GM03348 (cell line): ENCODE measurements around the gene TLL2.

Experiments used
- DNase-seq: peaks from one replicate; pipeline ENCODE4 v3.0.0; 2012; ENCODE audit warnings: low spot score

The TLL2 gene

DNA sequence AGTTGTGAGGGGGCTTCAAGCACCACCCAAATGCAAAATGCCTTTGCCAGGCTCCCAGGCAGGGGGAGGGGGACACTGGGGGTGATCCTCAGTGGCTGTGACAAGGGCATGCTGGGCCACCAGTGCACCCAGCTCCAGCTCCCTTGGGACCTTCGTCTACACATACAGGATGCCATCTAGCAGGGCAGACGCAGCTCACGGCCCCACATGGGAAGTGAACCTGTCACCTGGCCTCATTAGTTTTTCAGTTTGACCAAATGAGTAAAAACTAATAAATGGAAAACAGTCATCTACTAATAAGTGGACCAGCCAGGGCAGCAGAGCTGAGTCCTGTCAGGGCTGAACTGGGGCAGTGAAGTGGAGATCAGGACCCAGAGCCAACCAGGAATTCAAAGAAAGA lies 50.2 kb downstream of the TLL2 start:
- DNase-seq: no peak

DNA sequence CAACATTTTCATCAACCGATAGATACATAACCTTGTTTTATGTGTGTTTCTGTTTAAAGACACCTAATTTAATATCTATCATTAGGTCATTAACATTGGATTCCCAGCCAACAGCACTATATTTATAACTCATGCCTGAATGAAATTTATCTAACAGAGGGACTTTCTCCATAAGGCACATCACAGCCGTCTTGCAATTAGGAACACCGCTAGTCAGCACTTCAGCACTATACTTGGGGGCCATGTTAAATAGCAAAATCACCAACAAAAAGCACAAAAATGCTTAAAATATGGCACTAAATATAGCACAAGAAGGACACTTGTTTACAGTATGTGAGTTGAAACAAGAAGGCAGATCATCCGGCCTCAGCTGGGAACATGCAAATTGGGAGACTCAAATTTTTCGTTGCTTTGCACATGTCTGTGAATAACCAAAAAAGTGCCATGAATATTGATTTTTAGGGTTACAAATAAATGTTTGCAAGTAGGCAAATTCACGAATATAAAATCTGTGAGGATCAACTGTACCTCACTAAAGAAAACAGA lies 51.0 kb downstream of the TLL2 start:
- no peak for DNase-seq

DNA sequence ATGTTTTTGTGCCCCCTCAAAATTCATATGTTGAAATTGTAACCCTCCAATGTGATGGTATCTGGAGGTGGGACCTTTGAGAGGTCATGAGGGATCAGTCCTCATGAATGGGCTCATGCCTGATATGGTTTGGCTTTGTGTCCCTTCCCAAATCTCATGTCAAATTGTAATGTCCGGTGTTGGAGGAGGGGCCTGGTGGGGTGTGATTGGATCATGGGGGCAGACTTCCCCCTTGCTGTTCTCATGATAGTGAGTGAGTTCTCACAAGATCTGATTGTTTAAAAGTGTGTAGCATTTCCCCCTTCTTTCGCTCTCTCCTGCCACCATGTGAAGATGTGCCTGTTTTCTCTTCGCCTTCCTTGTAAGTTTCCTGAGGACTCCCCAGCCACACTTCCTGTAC lies 53.4 kb downstream of the TLL2 start:
- no peak for DNase-seq

DNA sequence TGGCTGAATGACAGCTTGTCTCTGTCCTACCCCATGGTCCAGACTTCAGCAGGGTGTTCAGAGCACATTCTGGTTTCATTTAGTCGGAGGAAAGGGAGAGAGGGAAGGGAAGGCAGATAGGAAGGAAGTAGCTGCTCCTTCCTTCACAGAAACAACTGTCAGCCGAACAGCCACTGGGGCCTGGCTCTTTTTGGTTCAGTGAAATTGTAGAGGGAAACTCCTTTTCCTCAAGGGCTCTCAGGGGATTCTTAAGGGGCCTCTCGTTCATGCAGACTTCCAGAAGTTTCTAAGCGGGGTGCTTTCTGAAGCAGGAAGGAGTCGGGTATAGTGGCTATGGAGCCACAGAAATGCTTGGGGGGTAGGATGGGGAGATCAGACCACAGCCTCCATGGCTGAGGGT lies 56.4 kb downstream of the TLL2 start:
- DNase-seq: no peak

DNA sequence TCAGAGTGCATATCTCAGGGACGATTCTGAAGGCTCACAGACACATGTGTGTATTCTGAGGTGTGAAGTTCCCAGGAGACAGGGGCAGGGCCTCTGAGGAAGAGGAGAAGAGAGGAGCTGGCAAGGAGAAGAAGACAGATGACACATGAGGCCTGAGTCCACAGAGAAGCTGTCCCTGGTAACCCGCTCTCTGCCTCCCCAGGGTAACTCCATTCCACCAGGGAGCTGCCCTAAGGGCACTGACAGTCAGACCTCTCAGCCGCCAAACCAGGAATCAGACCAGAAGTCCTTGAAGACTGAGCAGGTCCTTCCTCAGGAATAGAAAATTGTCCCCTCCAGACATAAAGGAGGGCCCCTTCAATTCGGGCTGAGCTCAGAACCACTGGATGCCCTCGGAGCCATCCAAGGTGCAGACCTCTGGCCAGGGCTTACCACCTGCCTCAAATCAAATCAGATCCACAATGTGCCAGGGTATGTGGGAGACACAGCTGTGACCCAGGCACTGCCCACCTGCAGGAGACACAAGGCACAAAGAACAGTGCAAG lies 57.4 kb downstream of the TLL2 start:
- no peak for DNase-seq

DNA sequence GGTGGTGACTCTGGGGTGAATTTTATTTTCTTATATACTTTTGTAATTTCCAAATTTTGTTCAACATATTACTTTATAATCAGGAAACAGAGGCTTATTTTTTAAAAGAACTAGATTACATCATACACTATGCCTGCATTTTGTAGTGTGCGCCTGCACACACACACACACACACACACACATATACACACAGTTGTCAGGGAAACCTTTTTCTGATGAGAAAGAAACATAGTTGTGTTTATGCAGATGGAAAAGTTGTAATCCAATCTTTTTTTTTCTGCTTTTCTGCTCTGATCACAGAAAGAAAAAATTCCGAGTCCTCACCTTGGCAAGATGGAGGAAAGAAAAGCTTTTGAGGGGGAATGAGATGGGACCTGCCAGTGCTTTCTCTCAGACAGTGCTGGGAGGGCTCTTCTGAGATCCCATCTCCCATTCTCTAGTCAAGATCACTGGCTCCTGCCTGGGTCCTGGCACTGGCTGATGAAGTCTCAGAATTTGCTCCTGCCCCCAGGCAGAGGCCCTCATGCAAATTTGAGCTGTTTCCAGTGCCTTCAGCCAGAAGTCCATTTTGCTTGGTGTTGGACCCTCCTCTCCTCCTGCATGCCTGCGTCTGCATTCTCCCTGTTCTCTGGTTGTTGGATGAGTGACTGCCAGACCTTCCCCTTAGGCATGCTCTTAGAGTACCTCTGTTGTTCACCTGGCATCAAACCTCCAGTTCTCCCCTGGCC lies 59.7 kb downstream of the TLL2 start:
- DNase-seq: no peak

DNA sequence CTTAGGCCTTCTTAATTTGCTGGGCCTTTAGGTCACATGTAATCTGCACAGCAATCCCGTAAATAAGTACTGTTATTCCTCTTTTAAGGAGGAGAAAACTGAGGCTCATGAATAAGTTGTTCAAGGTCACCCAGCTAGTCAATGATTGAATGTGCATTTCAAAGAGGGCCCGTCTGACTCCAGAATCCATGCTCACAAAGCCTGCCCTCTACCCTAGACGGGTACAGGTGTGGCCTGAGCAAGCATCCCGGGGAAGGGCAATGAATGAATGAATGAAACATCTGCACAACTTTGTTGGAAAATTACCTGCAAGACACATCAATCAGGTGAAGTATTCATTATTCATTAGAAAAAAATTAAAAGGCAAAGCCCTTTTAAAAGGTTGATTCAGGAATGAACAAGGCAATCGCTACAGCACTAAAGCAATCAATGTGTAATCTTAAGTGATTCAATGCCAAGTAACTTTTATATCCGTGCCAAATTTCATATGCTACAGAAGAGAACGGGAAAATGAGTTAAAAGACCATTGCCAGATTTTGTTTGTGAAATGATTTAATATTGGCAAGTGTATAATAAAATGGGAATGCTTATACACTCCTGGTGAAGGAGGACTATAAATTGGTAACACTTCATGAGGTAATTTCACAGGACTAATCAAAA lies 61.1 kb downstream of the TLL2 start:
- no peak for DNase-seq

DNA sequence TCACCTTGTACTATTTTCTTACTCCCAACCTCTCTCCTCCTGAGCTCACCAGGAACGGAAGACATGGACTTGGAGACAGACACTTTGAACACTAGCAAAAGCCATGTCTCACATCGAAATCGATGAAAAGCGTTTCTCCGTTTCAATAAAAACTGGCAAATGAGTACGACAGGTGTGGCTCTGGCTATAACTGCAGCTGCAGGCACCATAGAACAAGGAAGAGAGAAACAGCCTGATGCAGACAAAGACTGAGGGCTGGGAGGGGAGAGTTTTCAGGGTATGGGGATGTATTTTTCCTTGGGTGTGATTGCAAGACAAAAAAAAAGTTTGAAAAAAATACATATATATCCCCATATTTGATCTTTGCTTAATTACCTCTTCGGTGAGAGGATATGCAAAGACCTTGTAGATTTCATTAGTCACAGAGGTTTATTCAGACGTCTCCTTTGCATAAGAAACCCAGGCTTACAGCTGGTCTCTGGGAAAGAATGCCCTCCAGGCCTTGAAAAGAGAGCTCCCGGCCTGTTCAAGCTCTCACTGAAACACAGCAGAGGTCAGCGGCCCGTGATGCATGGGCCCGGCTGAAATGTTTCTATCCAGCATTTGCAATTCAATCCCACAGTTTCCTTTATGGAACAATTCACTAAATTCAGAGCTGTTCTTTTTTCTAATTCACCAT lies 63.1 kb downstream of the TLL2 start:
- DNase-seq: no peak

DNA sequence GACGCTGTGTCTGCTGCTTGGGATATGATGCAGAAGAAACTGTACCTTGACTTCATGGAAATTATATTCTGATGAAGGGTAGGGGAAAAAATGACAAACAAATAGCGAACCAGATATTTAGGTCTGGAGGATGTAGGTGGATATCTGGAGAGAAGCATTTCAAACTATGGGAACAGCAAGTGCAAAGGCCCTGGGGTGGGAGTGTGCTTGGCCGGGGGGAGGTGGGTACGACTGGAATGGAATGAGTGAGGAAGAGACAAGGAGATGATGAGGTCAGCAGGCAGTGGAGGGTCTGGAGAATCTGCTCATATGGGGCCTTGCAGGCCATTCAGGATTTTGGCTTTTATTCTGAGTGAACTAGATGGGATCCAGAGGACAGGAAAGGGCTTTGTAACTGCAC lies 65.2 kb downstream of the TLL2 start:
- no peak for DNase-seq

DNA sequence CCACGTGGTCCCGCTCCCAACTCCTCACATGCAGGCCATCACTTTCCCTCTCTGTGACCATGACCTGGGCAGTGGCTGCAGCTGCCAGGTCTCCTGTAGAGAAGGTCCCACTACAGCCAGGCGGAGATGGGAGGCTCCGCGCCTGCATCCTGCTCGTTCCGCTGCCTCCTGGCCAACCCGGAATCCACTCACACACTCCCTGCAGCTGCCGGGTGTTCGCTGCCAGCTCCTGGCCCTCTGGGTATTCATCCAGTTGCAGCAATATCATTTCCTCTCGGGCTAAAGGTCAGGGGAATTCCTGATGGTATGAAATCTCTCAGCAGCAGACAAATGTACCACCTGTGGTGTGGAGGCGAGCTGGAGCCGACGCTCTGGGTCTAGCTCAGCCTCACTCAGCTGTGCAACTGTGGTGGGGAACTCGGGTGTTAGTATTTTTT lies 65.7 kb downstream of the TLL2 start:
- DNase-seq: no peak

DNA sequence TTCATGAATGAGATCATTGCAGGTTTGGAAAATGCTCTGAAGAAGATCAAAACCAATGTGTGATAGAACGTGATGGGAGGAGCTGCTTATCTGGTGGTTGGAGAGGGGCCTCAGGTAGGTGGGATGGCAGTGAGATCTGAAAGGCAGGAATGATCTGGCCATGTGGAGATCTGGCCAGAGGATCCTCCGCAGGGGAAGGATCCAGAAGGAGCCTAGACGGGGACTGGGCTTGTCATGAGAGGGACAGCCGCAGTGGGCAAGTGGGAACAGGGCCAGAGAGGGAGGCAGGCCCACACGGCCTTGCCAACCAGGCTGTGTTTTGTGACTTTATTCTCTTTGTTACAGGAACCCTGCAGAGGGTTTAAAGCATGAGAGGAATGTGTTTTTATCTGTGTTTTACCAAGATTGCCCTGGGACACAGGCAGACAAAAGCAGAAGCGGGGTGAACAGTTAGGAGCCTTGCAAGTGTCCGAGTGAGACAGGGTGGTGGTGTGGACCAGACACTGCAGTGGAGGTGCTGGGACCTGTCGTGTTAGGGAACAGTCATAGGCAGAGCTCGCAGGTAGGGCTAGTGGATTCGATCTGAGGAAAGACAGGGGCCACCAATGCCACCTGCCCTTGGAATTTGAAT lies 66.6 kb downstream of the TLL2 start:
- no peak for DNase-seq

DNA sequence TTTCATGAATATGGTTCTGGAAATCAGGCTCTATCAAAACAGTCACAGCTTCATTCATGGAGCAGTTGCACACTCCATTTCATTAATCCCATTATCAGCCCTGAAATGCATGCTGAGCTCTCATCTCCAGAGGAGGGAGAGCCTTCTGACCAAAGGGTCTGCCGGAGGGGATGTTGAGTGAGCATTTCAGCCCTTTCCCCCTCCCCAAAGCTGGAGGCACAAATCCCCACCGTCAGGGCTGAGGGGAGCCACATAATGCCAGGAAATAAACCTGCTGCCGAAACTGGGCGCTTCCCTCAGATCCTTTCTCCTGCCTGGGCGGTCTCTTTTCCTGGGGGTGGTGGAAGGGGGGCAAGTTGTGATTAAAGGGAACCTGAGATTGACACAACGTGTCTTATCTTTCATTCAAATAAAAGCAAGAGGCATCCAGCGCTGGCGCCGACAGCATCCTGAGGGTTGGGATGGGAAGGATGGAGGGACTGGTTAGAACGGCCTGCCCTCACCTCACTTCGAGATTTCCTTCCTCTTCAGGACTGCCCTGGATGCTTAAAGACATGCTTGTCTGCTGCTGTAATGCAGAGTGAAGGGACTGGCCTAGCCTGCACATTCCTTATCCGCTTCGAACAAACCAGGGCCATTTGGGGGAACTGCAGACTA lies 71.6 kb downstream of the TLL2 start:
- DNase-seq: no peak

DNA sequence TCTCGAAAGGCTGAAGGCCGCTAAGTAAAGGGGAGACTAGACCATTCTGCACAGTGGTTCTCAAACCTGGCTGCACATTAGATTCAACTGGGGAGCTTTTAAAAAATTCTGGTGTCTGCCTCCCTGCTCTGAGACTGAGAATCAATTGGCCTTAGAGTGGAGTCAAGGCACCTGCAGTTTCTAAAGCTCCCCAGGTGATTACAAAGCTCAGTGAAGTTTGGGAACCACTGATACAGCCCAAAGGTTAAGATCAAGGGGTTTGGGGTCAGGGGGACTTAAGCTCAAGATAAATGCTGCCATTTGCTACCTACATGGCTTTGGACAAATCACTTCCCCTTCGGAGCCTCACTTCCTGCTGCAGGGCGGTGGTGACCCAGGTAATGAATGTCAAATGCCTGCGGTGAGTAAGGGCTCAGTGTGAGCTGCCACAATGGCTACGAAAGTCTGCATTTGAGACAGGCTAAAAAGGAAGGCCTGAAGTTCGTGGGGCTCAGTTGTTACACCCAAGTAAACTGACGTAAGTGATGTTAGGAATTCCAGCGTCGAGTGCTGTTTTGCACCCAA lies 72.3 kb downstream of the TLL2 start:
- DNase-seq: no peak

DNA sequence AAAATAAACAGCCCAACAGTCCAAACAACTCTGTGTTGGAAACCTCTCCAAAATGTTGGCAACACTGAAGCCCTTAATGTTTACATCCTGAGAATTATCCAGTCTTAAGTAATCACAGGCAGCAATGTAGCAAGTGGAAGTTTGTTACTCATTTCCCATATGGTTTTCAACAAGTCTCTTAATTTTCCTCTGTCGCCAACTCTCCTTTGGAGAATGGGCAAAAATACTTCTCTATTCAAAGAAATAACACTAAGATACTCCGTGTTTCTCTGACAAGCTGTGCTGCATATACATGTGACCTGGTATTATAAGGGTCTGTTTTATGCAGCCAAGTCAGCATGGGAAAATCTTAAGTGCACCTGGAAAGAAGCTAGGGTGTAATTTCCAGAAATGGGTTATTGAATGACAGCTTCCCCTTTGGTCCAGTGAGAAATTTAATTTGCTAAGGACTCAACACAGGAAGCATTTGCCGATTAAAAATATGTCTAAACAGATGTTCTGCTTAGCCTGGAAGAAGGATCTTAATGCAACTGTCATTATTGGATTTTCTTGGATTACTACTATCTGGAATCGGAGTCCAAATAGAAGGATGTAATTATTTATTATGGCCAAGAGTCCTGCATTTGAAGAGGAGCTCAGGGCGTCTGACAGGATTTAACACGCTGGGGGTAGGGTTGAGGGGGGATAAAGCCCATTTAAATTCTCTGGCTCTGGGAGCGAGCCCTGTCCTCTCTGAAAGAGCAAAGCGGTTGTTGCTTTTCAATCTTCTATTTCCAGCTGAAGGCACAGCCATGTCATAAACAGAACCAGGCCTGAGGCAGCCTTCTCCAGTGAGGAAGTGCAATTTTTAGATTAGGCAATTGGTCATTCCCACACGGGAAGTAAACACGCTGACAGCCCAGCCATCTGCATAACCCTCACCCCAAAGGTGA lies 73.1 kb downstream of the TLL2 start:
- DNase-seq: no peak

DNA sequence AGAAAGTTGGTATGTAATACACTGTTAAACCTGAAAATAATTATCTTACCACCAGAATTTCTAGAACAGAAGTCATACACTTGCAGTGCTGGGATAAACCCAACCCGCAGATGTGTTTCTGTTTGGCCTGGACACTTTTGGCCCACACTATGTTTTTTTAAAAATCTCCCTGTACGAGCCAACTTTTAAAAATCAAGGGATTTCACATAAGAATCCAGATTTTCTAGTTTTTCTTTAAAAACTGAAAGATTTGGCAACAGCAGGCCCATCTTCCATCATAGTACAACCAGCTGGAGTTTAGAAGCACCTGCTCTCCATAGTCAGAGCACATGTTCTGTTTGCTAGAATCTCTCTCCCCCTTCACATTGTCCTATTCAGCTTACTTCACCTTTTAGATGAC lies 74.0 kb downstream of the TLL2 start:
- DNase-seq: no peak

DNA sequence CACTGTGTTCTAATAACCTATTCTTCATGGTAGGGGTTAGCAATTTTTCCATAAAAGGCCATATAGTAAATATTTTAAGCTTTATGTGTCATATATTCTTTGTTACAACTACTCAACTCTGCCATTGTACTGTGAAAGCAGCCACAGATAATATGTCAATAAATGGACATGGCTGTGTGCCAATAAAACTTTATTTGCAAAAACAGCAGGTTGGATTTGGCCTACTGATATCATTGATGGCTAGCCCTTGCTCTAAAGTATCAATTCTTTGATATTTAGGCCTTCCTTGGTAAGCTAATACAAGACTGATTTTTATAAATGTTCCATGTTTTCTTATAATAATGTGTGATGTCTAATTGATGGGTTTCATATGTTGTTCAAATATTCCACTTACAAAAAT lies 77.7 kb downstream of the TLL2 start:
- no peak for DNase-seq

DNA sequence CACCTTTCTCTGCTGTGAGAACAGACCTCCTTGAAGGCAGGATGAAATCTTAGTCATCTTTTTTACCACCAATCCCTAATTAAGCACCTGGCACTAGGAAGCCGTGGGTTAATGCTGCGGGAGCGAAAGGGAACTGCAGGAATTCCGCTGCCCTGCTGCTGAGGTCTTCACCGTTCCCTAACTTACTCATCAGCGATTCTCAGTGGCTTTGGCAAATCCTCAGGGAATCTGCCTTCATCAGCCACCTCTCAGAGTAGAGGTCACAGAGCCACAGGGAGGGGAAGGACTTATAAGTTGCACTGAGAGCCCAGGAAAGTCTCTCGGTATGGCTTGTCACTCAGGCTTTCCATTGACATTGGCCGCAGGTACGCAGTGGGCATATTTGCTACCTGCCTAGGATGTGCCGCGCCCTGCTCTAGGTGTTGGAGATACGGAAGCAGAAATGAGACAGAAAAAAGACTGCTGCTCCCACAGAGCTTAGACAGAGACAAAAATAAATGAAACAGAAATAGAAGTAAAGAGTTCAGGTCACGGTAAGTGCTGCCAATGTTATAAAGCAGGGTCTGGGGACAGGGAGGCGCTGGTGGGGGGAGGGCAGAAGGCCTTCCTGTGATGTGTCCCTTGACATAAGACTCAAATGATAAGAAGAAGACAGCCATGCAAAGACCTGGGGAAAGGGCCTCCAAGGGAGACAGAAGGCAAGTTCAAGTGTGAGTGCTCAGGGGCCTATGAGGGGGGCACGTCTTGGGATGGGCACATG lies 82.3 kb downstream of the TLL2 start:
- no peak for DNase-seq

DNA sequence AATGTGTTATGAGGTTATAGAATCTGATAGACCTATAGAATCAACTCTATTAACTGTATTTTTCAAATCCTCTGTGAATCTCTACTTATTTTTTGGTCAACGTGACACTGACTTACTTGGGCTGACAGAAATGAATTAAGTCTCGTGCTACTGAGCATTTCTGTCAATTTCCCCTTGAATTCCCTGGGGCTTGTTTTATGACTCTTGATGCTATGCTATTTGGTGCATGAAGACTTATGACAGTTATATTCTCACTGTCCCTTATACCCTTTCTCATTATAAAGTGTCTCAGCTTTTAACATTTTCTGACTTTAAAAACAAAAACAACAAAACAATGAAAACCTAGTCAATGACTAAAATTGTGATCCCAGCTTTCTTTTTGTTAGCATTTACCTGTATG lies 86.4 kb downstream of the TLL2 start:
- no peak for DNase-seq

DNA sequence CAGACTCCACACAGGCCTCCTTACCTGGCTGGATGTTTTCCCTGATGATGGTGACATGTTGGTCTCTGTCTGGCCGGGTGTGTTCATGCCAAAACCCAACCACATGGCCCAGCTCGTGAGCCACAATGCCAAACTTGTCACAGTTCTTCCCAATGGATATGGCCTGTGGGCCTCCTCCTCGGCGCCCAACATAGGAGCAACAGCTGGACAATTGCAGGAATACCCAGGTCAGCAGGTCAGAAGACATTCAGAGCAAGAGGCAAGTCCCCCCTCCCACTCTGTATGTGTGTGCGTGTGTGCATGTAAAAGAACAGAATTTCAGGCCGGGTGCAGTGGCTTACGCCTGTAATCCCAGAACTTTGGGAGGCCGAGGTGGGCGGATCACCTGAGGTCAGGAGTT lies 91.2 kb downstream of the TLL2 start:
- no peak for DNase-seq

DNA sequence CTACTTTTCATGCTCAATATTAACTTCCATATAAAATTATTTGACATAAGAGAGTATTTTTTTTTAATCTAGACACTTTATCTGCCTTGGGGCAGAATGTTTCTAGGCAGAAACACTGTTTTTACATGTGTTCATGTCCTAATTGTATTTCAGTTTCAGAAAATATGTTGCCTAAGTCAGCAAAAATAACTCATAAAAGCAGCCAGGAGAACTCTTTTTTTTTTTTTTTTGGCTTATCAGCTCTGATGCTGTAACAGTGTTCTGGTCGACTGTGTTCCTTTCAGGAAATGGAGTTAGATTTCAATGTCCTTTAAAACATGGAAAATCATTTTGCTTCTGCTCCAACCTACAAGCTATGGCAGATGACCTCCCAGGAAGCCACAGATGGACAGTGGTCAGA lies 91.7 kb downstream of the TLL2 start:
- DNase-seq: no peak
